Measurements from ENCODE around the gene UGT3A2.

GRCh38 chr5:36089989-36090388, 23.3 kb upstream of the UGT3A2 start:
- TF ChIP-seq POLR2A (IDR thresholded peaks at IDR 0.05), result no peak
- TF ChIP-seq, protein P1, sequence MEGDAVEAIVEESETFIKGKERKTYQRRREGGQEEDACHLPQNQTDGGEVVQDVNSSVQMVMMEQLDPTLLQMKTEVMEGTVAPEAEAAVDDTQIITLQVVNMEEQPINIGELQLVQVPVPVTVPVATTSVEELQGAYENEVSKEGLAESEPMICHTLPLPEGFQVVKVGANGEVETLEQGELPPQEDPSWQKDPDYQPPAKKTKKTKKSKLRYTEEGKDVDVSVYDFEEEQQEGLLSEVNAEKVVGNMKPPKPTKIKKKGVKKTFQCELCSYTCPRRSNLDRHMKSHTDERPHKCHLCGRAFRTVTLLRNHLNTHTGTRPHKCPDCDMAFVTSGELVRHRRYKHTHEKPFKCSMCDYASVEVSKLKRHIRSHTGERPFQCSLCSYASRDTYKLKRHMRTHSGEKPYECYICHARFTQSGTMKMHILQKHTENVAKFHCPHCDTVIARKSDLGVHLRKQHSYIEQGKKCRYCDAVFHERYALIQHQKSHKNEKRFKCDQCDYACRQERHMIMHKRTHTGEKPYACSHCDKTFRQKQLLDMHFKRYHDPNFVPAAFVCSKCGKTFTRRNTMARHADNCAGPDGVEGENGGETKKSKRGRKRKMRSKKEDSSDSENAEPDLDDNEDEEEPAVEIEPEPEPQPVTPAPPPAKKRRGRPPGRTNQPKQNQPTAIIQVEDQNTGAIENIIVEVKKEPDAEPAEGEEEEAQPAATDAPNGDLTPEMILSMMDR (IDR thresholded peaks at IDR 0.05), result no peak
